ENCODE data around the gene PPP3R2.
"Not testable (repeated sequence)": the region's sequence is repeated elsewhere in the genome, so short reads cannot be mapped to it uniquely, and the experiment has no call there.

The PPP3R2 gene

DNA sequence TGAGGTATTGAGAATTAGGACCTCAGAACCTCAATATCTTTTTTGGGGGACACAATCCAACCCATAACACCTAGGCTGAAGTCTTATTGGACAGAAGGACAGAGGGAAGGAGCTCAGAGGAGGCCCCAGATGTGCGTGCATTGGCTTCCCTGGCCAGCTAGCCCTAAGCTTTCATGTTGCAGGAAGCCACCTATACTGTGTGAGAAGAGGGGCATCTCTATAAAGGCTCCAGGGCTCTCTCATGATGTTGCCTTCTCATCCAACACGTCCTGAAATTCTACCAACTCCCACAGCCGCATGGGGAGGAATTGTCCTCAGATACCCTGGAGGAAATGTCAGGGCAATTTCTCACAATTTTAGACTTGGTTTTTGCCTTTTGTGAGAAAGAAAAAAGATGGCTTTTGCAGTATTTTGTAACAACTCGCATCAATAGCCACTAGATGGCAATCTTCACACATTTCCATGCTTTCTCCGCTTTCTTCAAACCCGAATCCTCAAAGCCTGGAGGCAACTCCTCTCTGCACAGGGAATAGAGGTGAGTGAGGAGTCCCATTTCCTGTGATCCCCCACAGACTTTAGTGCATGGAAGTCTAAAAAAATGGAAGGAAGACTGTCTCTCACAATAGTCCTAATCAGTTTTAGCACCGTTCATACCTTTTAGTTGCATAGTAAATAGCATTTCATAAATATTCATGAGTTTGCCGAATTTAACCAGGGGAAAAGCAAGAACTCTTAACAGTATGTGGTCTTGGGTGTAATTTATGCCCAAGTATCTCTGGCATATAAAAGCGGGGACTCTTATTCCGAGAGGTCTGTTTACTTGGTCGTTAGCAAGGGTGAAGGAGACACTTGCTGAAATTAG, 7.4 kb upstream of the PPP3R2 start:
- Histone ChIP-seq H3K4me3 (ENCODE audit: low read depth, low read length) (no peak overlapping the region), H3K27me3 (replicated peaks) (no peaks in the 10 kb centered on the region), H3K27ac (no peak overlapping the region), H3K36me3 (replicated peaks) (no peaks in the 10 kb centered on the region)
- in situ Hi-C loops (cut with HindIII; ENCODE audit: low pct_ligation_motif_present, low sequenced_read_pairs): no loop called here
- DNase-seq: peak; percentile 37
- TF ChIP-seq, protein P1, sequence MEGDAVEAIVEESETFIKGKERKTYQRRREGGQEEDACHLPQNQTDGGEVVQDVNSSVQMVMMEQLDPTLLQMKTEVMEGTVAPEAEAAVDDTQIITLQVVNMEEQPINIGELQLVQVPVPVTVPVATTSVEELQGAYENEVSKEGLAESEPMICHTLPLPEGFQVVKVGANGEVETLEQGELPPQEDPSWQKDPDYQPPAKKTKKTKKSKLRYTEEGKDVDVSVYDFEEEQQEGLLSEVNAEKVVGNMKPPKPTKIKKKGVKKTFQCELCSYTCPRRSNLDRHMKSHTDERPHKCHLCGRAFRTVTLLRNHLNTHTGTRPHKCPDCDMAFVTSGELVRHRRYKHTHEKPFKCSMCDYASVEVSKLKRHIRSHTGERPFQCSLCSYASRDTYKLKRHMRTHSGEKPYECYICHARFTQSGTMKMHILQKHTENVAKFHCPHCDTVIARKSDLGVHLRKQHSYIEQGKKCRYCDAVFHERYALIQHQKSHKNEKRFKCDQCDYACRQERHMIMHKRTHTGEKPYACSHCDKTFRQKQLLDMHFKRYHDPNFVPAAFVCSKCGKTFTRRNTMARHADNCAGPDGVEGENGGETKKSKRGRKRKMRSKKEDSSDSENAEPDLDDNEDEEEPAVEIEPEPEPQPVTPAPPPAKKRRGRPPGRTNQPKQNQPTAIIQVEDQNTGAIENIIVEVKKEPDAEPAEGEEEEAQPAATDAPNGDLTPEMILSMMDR (IDR thresholded peaks at IDR 0.05; ENCODE audit: low read depth, low read length, missing control alignments): peak; percentile 70

DNA sequence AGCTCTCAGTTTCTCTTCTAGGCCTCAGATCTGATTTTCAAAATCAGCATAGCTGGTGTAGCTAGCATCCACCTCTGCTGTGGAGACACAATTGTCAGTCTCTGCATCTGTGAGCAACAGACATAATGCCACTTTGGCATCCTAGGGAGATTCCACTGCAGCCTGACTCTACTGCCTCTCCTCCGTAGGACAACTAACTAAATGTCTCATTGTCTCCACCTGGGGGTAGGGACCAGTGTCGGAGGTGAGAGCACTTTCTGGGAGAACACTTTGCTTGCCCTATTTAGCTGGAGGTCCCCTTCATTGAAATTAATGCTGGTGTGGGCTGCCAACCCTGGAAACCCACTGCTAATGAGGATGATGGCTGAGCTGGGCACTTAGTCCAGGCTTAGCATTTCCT, 1.4 kb downstream of the PPP3R2 start:
- Histone ChIP-seq H3K27ac (no peak overlapping the region), H3K27me3 (replicated peaks) (no peaks in the 10 kb centered on the region), H3K4me3 (ENCODE audit: low read depth, low read length) (no peak overlapping the region), H3K36me3 (replicated peaks) (no peaks in the 10 kb centered on the region)
- TF ChIP-seq, protein P1 (IDR thresholded peaks at IDR 0.05; ENCODE audit: low read depth, low read length, missing control alignments): no peak
- DNase-seq: no peak
- in situ Hi-C loops (cut with HindIII; ENCODE audit: low pct_ligation_motif_present, low sequenced_read_pairs): no loop called here

DNA sequence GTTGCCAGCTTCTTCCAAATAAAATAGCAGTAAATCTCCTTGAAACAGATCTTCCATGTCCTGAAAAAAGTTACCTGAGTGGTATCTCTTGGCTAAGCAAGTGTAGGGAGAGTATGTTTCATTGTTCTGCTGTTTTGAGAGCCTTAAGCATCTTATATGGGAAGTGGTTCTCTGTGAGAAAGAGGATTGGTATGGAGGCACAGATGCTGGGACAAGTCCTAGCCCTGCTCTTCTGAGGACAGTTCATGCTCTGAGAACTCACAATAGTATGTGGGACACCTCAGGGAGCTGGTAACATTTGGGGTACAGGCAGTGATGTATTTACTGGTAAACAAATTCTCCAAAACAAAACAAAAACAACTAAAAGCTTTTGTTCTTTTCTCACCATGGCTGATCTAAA, 2.0 kb downstream of the PPP3R2 start:
- H3K4me3 ChIP-seq (ENCODE audit: low read depth, low read length): no peak overlapping the region
- TF ChIP-seq, protein P1 (IDR thresholded peaks at IDR 0.05; ENCODE audit: low read depth, low read length, missing control alignments): no peak
- in situ Hi-C loops (cut with HindIII; ENCODE audit: low pct_ligation_motif_present, low sequenced_read_pairs): no loop called here
- DNase-seq: no peak
- H3K36me3 ChIP-seq (replicated peaks): no peaks in the 10 kb centered on the region
- no peaks in the 10 kb centered on the region for H3K27me3 ChIP-seq (replicated peaks)
- H3K27ac ChIP-seq: no peak overlapping the region

DNA sequence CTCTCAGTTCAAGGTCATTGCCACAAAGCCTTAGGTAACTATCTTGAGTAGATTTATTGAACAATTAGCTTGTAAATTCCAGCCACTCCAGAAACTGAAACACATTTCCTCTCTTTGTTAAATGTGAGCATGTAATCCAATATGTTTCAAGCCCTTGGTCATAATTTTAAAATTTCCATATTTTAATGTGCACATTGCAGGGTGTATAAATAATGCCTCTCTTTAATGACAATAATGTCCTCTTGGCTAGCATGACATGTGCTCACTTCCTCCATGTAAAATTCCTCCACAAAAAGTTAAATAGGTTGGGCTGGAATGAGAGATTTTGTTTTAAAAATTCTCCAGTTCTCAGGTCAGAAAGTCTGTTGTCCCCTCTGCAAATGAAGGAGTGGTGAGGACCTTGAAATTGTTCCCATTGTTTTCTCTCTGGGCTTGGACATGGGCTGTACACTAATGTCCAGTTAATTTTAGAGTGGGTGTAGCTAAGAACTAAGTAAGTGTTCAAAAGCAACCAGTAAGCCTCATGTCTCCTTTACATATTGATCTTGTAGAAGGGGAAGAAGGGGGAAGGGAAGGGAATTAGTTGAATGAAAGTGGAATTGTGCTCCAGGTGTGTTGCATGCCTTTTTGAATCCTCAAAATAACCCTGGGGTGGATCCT, 2.9 kb downstream of the PPP3R2 start:
- TF ChIP-seq, protein P1 (IDR thresholded peaks at IDR 0.05; ENCODE audit: low read depth, low read length, missing control alignments): no peak
- in situ Hi-C loops (cut with HindIII; ENCODE audit: low pct_ligation_motif_present, low sequenced_read_pairs): no loop called here
- H3K27me3 ChIP-seq (replicated peaks): no peaks in the 10 kb centered on the region
- H3K27ac ChIP-seq: no peak overlapping the region
- H3K36me3 ChIP-seq (replicated peaks): no peaks in the 10 kb centered on the region
- H3K4me3 ChIP-seq (ENCODE audit: low read depth, low read length): no peak overlapping the region
- no peak for DNase-seq

- Histone ChIP-seq H3K27ac (no peak overlapping the region), H3K4me3 (ENCODE audit: low read depth, low read length) (no peak overlapping the region), H3K27me3 (replicated peaks) (no peaks in the 10 kb centered on the region), H3K36me3 (replicated peaks) (no peaks in the 10 kb centered on the region)
- in situ Hi-C loops (cut with HindIII; ENCODE audit: low pct_ligation_motif_present, low sequenced_read_pairs): no loop called here
- no peak for DNase-seq
- TF ChIP-seq, protein P1 (IDR thresholded peaks at IDR 0.05; ENCODE audit: low read depth, low read length, missing control alignments): no peak
These were observed 3.9 kb downstream of the PPP3R2 start for GRCh38 chr9:101590901-101591300.

DNA sequence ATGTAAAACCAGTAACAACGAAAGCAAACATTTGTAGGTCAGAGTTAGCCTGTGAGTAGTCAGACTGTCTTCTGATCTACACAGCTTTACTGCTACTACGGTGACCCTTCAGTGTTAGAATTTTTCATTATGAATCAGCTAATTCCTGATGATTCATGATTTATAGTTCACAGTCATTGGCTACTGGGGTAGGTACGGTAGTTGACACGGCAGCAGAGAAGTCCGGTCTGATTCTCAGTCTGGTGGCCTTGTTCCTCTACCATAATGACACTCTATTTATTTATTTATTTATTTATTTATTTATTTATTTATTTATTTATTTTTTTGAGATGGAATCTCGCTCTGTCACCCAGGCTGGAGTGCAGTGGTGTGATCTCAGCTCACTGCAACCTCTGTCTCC, 4.7 kb downstream of the PPP3R2 start:
- in situ Hi-C loops (cut with HindIII; ENCODE audit: low pct_ligation_motif_present, low sequenced_read_pairs); H3K4me3 ChIP-seq (ENCODE audit: low read depth, low read length); H3K36me3 ChIP-seq (replicated peaks); H3K27me3 ChIP-seq (replicated peaks): not testable (repeated sequence)
- peak; percentile 83 for DNase-seq
- peak overlapping the region; percentile 65 for H3K27ac ChIP-seq
